ACHN (cell line): ENCODE results near the gene HMCN2.
A peak's percentile ranks its signal among the peaks of the same experiment; 100 is the strongest.
"Not testable (repeated sequence)": the region's sequence is repeated elsewhere in the genome, so short reads cannot be mapped to it uniquely, and the experiment has no call there.

Experiments used
- DNase-seq: peaks from one replicate; pipeline ENCODE4 v3.0.0-alpha.2; 2015
- in situ Hi-C: cut with HindIII; loops from 2 replicates; pipeline ENCODE4 v1.10.0; 2017; ENCODE audit warnings: low sequenced_read_pairs, low pct_ligation_motif_present, low pct_unique_long_range_greater_than_20kb

Gene HMCN2

DNA sequence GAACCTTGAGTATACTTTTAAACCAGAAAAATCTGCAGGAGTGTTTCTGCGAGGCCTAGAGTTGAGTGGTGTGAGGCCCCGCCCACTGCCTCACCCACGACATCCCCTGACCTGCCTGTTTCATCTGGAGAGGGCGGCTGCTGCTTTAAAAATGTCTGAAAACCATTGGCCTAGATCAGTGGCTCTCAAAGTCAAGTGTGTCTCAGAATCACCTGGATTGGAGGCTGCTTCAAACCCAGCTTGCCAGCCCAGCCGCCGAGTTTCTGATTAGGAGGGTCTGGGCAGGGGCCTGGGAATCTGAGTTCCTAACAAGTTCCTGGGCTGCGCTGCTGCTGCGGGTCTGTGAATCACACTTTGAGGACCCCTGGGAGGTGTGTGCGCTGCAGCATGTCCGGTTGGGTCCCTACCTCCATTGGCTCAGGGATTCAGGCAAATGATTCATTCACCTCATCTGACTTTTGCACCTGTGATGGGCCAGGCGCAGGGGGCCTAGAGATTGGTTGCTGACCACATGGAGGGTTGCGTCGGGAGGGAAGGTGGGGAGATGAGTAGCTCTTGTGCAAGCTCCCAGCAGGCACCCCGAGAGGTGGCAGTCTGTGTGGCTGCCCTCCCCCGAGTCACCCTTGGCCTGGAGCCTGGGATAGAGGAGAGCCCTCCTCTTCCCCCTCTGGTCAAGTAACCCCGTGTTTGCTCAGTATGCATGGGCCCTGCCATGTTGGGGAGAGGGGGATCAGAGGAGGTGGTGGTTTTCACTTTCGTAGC lies 27.6 kb upstream of the HMCN2 start:
- DNase-seq, result no peak
- in situ Hi-C loops, result no loop called here

DNA sequence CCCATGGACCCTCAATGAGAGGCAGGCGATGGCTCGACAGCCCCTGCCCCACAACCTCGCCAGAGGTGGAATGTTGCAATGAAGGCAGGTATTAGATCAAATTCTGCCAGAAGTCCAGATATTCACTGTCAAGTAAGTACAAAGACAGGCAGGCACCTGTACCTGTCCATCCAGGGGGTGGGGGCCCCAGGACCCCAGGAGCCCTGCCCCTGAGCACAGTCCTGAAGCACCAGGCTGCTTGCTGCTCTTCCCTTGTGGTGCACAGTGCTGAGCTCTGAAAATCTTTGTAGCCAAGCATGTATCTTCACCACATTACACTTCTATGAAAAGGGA lies 26.2 kb upstream of the HMCN2 start:
- in situ Hi-C loops, result no loop called here

GRCh38 chr9:130239741-130240241 lies 25.8 kb upstream of the HMCN2 start:
- in situ Hi-C loops, result no loop called here
- peak; percentile 63 for DNase-seq

More for the DNA sequence above, 26.2 kb upstream of the HMCN2 start:
- DNase-seq, result no peak

DNA sequence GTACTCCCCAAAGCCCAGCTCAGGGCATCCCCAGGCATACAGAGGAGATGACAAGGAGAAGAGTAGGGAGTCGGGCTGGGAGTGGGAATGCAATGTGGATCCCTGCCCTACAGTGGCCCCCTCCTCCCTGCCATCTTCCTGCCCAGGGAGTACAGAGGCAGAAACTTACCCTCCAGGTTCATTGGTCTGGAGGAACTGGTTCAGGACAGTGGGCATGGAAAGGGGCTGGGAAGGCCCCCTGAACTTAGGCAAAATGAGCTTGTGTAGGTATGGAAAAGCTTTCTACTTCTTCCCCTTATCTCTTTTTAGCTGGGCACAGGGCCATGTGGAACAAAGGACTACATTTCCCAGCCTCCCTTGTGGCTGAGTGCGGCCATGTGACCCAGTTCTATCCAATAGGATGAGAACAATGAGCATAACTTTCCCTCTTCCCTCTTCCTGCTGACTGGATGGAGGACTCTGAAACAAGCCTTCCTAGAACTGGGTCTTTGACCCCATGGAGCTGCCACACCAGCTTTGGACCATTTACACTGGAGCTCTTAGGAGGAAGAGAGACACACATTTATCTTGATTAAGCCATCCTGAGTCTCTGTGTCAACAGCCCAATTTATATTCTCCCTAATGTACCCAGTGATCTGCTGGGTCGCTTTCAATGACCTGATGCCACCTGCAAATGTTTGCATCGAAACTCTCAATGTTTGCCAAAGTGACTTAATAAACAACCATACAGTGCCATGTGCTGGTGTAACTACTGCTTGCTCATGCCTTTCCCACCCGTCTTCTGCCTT lies 25.0 kb upstream of the HMCN2 start:
- in situ Hi-C loops, result no loop called here
- peak; percentile 75 for DNase-seq

DNA sequence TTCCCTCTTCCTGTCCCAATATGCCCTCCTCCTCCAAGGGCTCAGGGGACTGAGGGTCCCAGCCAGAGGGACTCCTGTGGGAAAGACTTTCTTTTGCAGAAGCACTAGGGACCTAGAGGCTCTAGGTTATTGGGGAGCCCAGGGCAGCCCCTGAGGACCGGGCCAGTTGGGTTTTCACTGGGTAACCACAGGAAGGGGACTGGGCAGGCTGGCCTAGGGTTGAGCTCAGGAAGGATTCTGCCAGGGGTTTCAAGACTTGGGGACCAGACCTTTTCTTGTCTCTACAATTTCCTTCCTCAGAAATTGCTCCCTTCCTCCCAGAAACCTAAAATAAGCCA lies 24.4 kb upstream of the HMCN2 start:
- no peak for DNase-seq

GRCh38 chr9:130242270-130243014 lies 23.1 kb upstream of the HMCN2 start:
- peak; percentile 46 for DNase-seq
- in situ Hi-C loops, result no loop called here

More for the DNA sequence above, 24.4 kb upstream of the HMCN2 start:
- in situ Hi-C loops, result no loop called here

- peak; percentile 83 for DNase-seq
- in situ Hi-C loops, result no loop called here
Observed at GRCh38 chr9:130243015-130243881, 22.3 kb upstream of the HMCN2 start.

GRCh38 chr9:130243882-130244170 lies 21.7 kb upstream of the HMCN2 start:
- in situ Hi-C loops, result no loop called here
- no peak for DNase-seq

DNA sequence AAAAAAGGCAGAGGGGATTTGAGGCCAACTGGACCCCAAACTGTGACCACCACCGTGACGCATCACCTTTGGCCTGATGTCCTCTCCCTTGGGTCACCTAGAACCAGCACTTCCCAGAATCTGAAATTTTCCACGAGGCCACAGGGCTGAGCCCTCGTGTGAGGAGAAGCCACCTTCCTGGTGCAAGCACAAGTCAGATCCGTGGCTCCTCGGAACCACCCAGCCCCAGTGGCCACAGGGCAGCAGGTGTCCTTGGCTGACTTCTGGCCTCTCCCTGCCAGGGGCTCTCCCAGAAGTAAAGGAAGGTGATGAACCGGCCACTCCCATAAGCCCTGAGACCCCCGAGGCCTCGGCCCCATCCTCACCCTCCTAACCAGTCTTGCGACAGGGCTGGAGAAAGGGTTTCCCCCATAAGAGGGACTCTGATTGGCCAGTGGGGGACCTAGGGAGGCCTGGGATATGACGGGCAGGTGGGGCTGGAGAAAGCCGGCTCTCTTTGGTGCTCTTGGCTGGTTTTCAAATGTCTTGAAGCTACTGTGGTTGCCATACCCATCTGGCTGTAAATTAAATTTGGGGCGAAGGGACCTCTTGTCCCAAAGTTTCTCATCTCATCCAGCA lies 20.9 kb upstream of the HMCN2 start:
- DNase-seq, result no peak
- in situ Hi-C loops, result no loop called here

DNA sequence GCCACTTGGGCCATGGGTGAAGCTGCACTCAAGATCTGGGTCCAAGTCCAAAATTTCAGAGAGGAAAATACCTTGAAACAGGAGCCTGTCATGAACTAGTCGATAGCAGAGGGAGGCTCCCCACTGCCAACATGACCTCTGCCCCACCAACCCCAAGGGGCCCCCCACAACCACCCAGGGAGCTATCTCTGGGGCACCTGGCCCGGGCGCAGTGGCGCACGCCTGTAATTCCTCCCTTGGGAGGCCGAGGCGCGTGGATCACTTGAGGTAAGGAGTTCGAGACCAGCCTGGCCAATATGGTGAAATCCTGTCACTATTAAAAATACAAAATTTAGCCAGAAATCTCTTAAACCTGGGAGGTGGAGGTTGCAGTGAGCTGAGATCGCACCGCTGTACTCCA lies 20.1 kb upstream of the HMCN2 start:
- in situ Hi-C loops, result no loop called here
- no peak for DNase-seq

GRCh38 chr9:130246126-130246525 lies 19.4 kb upstream of the HMCN2 start:
- in situ Hi-C loops, result no loop called here
- no peak for DNase-seq

- in situ Hi-C loops, result no loop called here
- DNase-seq, result no peak
Observed at GRCh38 chr9:130254747-130255630, 10.6 kb upstream of the HMCN2 start.

GRCh38 chr9:130255631-130256134 lies 9.9 kb upstream of the HMCN2 start:
- in situ Hi-C loops, result no loop called here
- no peak for DNase-seq

- DNase-seq, result no peak
- in situ Hi-C loops, result no loop called here
Observed at GRCh38 chr9:130256644-130257043, 8.9 kb upstream of the HMCN2 start.

GRCh38 chr9:130258137-130258536 lies 7.4 kb upstream of the HMCN2 start:
- in situ Hi-C loops, DNase-seq: not testable (repeated sequence)

GRCh38 chr9:130259044-130259443 lies 6.5 kb upstream of the HMCN2 start:
- in situ Hi-C loops, result no loop called here
- DNase-seq, result no peak
